GM19240 (cell line): ENCODE data around the gene LTO1.

Source experiments
- DNase-seq: peaks from one replicate; pipeline ENCODE4 v3.0.0; 2011; ENCODE audit warnings: low spot score; ENCODE audit not compliant: insufficient read length

The LTO1 gene, protein sequence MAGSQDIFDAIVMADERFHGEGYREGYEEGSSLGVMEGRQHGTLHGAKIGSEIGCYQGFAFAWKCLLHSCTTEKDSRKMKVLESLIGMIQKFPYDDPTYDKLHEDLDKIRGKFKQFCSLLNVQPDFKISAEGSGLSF

DNA sequence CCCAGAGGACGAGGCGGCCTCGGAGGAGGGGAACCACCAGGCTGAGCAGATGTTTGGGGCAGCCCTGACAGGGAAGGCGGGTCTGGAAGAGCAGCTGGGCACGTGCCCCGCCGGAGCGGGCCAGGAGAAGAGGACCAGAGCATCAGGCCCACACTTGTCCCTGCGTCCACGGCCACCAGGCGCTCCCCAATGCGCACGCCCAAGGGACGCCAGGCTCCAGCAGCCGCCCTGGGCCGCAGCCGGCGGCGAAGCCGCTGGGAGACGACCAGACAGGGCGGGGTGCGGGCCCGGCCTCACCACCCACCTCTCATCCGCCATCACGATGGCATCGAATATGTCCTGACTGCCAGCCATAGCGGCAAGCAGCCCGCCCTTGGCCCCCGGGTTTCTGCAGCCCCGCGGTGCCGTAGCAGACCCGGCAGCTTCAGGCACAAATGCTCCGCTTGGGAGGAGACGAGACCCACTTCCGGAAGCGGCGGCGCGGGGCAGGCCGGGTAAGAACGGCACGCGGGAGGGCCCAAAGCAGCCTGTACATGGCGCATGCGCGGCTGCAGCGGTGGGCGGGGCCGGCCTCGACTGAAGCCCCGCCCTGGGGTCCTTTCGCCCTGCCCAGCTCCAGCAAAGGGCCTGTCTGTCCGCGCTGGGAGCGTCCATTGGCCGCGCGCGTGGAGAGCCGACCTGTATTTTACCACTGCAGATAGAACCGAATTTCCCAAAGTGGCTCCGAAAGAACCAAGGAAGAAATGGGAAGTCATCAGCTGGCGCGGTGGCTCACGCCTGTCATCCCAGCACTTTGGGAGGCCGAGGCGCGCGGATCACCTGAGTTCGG is at the start of gene LTO1:
TSS of gene LTO1 (minus strand) at position 468 of the 829 bp plus-strand sequence. CDS start at position 354, 114 bp downstream.
- peak; percentile 95 for DNase-seq

DNA sequence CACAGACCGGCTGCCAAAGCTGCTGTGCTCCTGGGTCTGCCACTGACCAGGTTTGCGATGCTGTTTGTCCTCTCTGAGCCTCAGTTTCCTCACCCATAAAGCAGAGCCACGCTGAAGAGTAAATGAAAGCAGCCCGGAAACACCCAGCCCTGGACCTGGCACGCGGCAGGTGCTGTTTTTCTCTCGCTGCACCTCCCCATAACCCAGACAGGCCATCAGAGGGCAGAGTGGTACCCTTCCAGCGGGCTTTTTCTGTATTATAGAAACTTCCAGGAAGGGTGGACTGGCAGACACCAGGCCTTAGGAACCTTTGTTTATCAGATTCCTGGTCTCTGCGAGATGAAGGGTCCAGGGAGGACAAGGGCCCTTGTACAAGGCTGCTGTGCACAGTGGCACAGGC is 46.6 kb upstream of the LTO1 start:
- no peak for DNase-seq

GRCh38 chr11:69721106-69721505 is 46.0 kb upstream of the LTO1 start:
- no peak for DNase-seq

GRCh38 chr11:69718912-69719311 is 43.8 kb upstream of the LTO1 start:
- no peak for DNase-seq

DNA sequence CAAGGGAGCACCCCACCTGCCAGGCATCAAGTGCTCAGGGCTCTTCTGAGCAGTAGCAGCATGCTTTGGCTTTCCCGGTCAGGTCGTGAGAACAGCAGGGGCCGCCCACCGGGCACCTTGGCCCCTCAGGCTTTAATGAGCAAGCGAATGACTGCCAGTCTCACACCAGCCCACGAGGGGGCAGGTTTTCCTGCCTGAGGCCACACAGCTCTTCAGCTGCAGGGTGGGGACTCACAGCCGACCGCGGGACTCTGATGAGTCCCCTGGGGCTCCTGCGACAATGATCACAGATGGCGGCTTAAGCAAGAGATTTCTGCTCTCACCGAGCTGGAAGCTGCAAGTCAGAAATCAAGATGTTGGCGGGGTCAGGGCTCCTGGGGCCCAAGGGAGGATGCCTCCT is 43.0 kb upstream of the LTO1 start:
- DNase-seq = no peak

DNA sequence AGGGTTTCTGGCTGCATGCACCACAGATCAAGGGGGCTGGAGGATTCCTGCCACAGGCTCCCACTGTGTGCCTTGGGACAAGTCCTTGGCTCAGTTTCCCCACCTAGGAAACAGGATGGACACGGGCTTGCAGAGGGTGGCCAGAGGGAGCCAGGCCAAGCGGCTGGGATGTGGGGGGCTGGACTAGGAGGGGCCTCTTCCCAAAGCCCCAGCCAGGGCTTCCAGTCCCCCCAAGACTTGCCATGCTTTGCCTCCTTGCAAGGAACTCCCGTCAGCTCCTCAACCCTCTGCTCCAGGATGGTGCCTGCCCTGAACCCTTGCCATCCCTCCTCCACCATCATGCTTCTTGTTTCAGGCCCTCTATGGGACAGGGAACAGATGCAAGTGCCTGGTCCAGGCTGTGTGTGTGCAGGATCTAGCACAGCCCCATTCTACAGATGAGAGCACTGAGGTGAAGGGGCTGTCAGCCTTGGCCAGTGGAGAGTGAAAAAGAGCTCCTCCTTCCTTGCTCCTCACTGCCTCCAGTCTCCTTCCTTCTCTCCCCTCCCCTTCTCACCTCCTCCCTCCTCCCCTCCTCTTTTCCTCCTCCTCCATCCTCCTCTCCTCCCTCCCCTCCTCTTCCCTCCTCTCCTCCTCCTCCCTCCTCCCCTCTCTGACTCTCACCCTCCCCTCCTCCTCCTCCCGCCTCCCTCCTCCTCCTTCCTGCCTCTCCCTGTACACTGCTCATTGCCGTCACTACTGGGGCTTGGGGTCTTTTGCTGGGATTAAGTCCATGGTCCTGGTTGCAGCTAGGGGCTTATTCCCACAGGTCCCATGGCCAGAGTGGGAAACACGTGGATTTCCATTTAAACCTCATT is 42.0 kb upstream of the LTO1 start:
- DNase-seq = no peak

DNA sequence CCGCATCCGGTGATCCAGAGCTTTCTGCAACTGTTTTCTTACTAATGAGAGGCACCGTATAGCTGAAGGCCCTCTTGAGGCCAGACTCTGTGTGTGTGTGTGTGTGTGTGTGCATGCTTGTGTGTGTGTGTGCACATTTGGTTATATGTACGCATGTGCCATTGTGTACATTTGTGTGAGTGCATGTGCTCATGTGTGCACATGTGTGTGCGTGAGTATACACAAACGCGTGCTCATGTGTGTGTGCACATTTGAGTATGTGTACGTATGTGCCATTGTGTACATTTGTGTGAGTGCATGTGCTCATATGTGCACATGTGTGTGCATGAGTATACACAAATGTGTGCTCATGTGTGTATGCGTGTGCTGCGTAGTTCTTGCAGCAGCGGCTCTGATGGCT is 40.9 kb upstream of the LTO1 start:
- no peak for DNase-seq

- no peak for DNase-seq
Observed at GRCh38 chr11:69715446-69715845, 40.3 kb upstream of the LTO1 start.

DNA sequence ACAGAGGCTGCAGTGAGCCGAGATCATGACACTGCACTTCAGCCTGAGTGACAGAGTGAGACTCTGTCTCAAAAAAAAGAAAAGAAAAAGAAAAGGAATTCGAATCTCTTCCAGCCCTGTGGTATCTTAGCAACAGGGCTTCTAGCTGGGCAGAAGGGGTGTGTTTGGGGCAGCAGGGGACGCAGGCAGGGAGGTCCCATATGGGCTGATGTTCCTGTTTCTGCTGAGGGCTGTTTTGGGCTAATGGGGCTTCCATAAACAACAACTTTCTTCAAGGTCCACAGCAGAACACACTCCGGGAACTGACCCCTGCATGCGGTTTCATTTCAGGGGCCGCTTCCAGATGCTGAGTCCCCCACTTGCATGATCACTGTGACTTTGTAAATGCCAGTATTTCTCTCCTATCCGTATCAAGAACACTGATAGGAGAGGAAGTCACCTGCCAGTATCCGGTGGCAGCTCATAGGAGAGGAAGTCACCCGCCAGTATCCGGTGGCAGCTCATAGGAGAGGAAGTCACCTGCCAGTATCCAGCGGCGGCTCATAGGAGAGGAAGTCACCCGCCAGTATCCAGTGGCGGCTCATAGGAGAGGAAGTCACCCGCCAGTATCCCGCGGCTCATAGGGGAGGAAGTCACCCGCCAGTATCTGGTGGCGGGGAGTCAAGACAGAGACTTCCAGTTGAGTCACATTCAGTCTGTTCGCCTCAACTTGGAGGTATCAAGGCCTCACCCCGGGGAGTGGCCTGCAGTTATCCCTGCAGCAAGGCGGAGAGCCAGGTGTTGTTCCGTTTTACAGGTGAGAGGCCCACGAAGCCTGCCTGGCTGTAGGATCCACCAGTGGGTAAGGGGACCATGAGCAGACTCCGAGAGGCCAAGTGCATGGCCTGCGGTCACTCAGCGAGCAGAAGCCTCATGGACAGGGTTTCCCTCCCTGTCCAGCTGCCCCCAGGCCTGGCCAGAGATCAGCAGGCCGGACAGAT is 37.0 kb upstream of the LTO1 start:
- DNase-seq = no peak

DNA sequence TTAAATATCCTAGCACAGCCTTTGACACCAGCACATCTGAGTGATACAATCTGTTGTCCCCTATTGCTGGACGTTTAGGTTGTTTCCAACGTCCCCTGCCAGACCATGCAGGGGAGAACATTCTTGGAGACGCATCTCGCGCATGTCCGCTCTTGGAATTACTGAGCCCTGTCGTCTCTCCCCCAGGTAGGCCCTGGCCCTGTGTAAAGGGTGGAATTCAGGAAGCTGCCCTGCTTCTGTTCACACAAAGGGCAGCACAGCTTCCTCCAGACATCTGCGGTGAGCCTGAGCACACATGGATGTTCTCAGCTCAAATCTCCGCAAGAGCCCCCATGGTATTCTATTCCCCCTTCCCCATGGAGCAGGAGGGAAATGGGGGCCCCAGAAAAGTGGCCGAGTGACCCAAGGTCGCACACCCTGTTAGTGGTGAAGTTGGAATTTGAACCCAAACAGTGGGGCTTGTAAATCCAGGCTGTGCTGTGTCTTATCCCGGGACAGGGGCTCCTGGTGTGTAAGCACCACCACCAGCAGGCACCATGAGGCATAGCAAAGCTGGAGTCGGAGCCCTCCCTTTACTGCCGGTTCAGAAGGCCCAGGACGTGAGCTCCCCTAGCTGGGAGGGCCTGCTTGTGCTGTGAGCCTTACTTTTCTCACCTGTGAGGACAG is 33.7 kb upstream of the LTO1 start:
- no peak for DNase-seq

GRCh38 chr11:69707176-69707575 is 32.0 kb upstream of the LTO1 start:
- DNase-seq = no peak

- no peak for DNase-seq
Observed at GRCh38 chr11:69705901-69706787, 31.0 kb upstream of the LTO1 start.

DNA sequence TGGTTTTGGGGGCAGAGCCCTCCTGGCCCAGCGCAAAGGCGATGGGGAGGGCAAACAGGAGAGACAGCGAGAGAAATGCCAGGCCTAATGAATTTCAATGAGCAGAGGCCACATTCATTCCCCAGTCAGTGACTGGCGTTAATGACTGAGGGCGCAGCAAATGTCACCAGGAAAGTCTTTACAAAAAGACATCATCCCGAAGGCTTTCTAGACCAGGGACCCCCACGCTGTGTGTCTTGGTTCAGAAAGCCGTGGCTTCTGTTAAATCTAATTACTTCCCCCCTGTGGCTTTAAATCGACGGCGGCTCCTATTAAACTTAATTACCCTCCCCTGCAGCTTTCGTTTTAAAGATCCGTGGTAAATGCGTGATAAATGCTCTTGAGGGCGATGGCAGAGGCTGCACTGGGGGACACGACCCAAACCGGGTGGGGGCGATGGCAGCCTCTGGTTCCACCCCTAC is 30.2 kb upstream of the LTO1 start:
- DNase-seq = no peak

GRCh38 chr11:69704508-69705253 is 29.5 kb upstream of the LTO1 start:
- DNase-seq = no peak

DNA sequence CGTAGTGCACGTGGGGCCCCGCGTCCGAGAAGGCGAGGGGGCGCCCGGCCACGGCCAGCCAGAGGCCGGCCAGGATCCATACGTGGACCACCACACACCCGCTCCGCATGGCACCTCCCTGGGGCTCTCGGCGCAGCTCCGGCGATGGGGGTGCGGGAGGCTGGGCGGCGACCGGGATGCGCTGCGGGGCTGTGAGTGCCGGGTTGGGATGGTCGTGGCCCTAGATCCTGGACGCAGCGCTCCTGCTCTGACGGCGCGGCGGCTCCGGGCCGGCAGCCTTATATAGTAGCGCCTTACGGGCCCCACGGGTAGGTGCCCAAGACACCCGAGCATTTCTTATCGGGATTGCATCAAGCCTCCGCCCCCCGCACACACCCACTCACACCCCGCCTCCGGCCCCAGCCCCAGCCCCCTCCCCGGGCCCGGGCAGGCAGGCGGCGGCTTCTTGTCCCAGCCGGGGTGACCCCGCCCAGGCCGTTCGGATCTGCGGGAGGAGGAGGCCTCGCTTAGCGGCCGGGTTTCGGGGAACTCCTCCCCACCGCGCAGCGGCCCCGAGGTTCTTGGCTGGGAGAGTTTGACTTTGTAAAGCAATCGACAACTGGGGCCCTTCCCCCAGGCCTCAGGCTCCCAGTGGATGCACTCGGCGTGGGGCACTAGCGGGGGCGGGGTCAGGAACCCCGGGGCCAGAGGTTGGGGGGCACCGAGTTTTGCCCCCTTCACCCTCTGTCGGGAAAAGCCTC is 28.8 kb upstream of the LTO1 start, which contains the start of gene FGF19:
TSS of gene FGF19 (minus strand) at position 255 of the 740 bp plus-strand sequence. CDS start at position 109, 146 bp downstream.
- DNase-seq = no peak

GRCh38 chr11:69703453-69703767 is 28.3 kb upstream of the LTO1 start:
- no peak for DNase-seq

GRCh38 chr11:69702769-69703452 is 27.8 kb upstream of the LTO1 start:
- no peak for DNase-seq
